ENCODE data around the gene TTK.

TTK gene

GRCh38 chr6:80004173-80005072 is at the start of gene TTK:
TSS of gene TTK (plus strand) at chr6:80004649. CDS start at chr6:80005844, 1,195 bp downstream.
- no peak for TF ChIP-seq CTCF (IDR thresholded peaks at IDR 0.05; ENCODE audit: low read depth, low read length)
- peak within 1 kb of the TSS; percentile 84 for H3K4me3 ChIP-seq (ENCODE audit: low read depth, low read length)

- H3K4me3 ChIP-seq (ENCODE audit: low read depth, low read length) = no peak overlapping the region
- no peak for TF ChIP-seq CTCF (IDR thresholded peaks at IDR 0.05; ENCODE audit: low read depth, low read length)
These were observed 49.6 kb upstream of the TTK start for GRCh38 chr6:79954849-79955248.

GRCh38 chr6:79964607-79965081 is 39.8 kb upstream of the TTK start:
- no peak overlapping the region for H3K4me3 ChIP-seq (ENCODE audit: low read depth, low read length)
- TF ChIP-seq CTCF (IDR thresholded peaks at IDR 0.05; ENCODE audit: low read depth, low read length) = no peak

- TF ChIP-seq CTCF (IDR thresholded peaks at IDR 0.05; ENCODE audit: low read depth, low read length) = no peak
- H3K4me3 ChIP-seq (ENCODE audit: low read depth, low read length) = no peak overlapping the region
These were observed 37.3 kb upstream of the TTK start for GRCh38 chr6:79967178-79967577.

GRCh38 chr6:79969784-79970183 is 34.7 kb upstream of the TTK start:
- no peak for TF ChIP-seq CTCF (IDR thresholded peaks at IDR 0.05; ENCODE audit: low read depth, low read length)
- H3K4me3 ChIP-seq (ENCODE audit: low read depth, low read length) = no peak overlapping the region

GRCh38 chr6:79971193-79971592 is 33.3 kb upstream of the TTK start:
- TF ChIP-seq CTCF (IDR thresholded peaks at IDR 0.05; ENCODE audit: low read depth, low read length) = no peak

GRCh38 chr6:79981652-79982051 is 22.8 kb upstream of the TTK start:
- no peak for TF ChIP-seq CTCF (IDR thresholded peaks at IDR 0.05; ENCODE audit: low read depth, low read length)
- H3K4me3 ChIP-seq (ENCODE audit: low read depth, low read length) = no peak overlapping the region

More at GRCh38 chr6:79971193-79971592, 33.3 kb upstream of the TTK start:
- H3K4me3 ChIP-seq (ENCODE audit: low read depth, low read length) = no peak overlapping the region

Data from WI38 (cell line).